CD14-positive monocyte (primary cell): Measurements from ENCODE around the gene TMUB1. TPM values are rescaled to one million over a fixed set of nuclear protein-coding genes. Genes with fewer than 3 reads are reported as not detected.

Experiments used
- DNase-seq, 3 donors: peaks; one replicate each; pipeline ENCODE4 v3.0.0-alpha.2; 2011 to 2022
- H2AFZ ChIP-seq: 2 replicates; pipeline ENCODE4 v1.6.0; 2012; ENCODE audit warnings: mild to moderate bottlenecking, low read depth, low read length, inconsistent platforms; ENCODE audit not compliant: insufficient read depth, poor library complexity, severe bottlenecking
- H3K27ac ChIP-seq, 2 donors: 1 replicate in 1 of 2; 2 replicates in 1 of 2; pipeline ENCODE4 v1.5.1; 2012 to 2013; ENCODE audit warnings: low read length in 2 of 2, control low read depth in 1 of 2, inconsistent platforms in 1 of 2, low read depth in 1 of 2, mild to moderate bottlenecking in 1 of 2
- H3K27me3 ChIP-seq, 2 donors: one replicate each; pipeline versions ENCODE4 v1.6.0 to v1.6.1; 2011 to 2013; ENCODE audit warnings: low read length in 2 of 2; ENCODE audit not compliant: control insufficient read depth in 2 of 2, insufficient read depth in 2 of 2
- H3K36me3 ChIP-seq, 2 donors: replicated peaks in 1 of 2; 1 replicate in 1 of 2; 2 replicates in 1 of 2; pipeline versions ENCODE4 v1.5.1 to v1.6.1; 2012 to 2013; ENCODE audit warnings: low read length in 2 of 2, control low read depth in 1 of 2, inconsistent platforms in 1 of 2, mild to moderate bottlenecking in 1 of 2; ENCODE audit not compliant: insufficient read depth in 2 of 2, control insufficient read depth in 1 of 2
- H3K4me1 ChIP-seq, 2 donors: 1 replicate in 1 of 2; 2 replicates in 1 of 2; pipeline versions ENCODE4 v1.5.1 to v1.6.1; 2012 to 2013; ENCODE audit warnings: low read length in 2 of 2, control low read depth in 1 of 2, inconsistent platforms in 1 of 2, mild to moderate bottlenecking in 1 of 2, moderate library complexity in 1 of 2; ENCODE audit not compliant: insufficient read depth in 2 of 2, control insufficient read depth in 1 of 2
- H3K4me2 ChIP-seq: replicated peaks from 2 replicates; pipeline ENCODE3; 2012; ENCODE audit warnings: low read length, moderate library complexity, mild to moderate bottlenecking; ENCODE audit not compliant: poor library complexity, severe bottlenecking; ENCODE audit errors: extremely low read depth
- H3K4me3 ChIP-seq, 3 experiments: fragments of 200-600 bp in 1 of 3; sonication (generic) in 1 of 3; replicated peaks in 1 of 3; 1 replicate in 2 of 3; 2 replicates in 1 of 3; pipeline ENCODE4 v1.5.1; 2011 to 2013; ENCODE audit warnings: low read length in 3 of 3, mild to moderate bottlenecking in 3 of 3, control low read depth in 2 of 3, low read depth in 2 of 3, inconsistent platforms in 1 of 3, moderate library complexity in 1 of 3
- H3K79me2 ChIP-seq: 2 replicates; pipeline ENCODE4 v1.6.0; 2012; ENCODE audit warnings: mild to moderate bottlenecking, control low read depth, inconsistent platforms, low read length, moderate library complexity; ENCODE audit not compliant: insufficient read depth
- H3K9ac ChIP-seq: 2 replicates; pipeline ENCODE4 v1.6.0; 2017; ENCODE audit warnings: low read length, mild to moderate bottlenecking; ENCODE audit not compliant: insufficient read depth, poor library complexity, severe bottlenecking
- H3K9me3 ChIP-seq, 2 donors: replicated peaks in 1 of 2; 1 replicate in 1 of 2; 2 replicates in 1 of 2; pipeline versions ENCODE4 v1.5.1 to v1.6.1; 2012 to 2013; ENCODE audit warnings: low read length in 2 of 2, control low read depth in 1 of 2; ENCODE audit not compliant: control insufficient read depth in 1 of 2, insufficient read depth in 1 of 2
- H4K20me1 ChIP-seq: 2 replicates; pipeline ENCODE4 v1.6.0; 2012; ENCODE audit warnings: mild to moderate bottlenecking, low read length, control low read depth, moderate library complexity; ENCODE audit not compliant: insufficient read depth
- H3K27ac Mint-ChIP-seq, 7 donors: one replicate each; pipeline ENCODE4 v1.8.0; 2020; ENCODE audit warnings: mild to moderate bottlenecking in 7 of 7, mixed read lengths in 7 of 7, moderate library complexity in 6 of 7, inconsistent platforms in 2 of 7
- H3K27me3 Mint-ChIP-seq, 3 donors: one replicate each; pipeline ENCODE4 v1.8.0; 2021 to 2022; ENCODE audit warnings: low read depth in 3 of 3, mild to moderate bottlenecking in 3 of 3, mixed read lengths in 3 of 3, moderate library complexity in 3 of 3, inconsistent platforms in 1 of 3
- H3K36me3 Mint-ChIP-seq, 2 donors: one replicate each; pipeline ENCODE4 v1.8.0; 2020; ENCODE audit warnings: mixed read lengths in 2 of 2, inconsistent platforms in 1 of 2, mild to moderate bottlenecking in 1 of 2
- H3K4me1 Mint-ChIP-seq: one replicate; pipeline ENCODE4 v1.8.0; 2020; ENCODE audit warnings: mild to moderate bottlenecking, mixed read lengths
- H3K4me3 Mint-ChIP-seq, 2 donors: one replicate each; pipeline ENCODE4 v1.8.0; 2020; ENCODE audit warnings: mild to moderate bottlenecking in 2 of 2, mixed read lengths in 2 of 2, moderate library complexity in 1 of 2
- H3K9me3 Mint-ChIP-seq, 7 donors: one replicate each; pipeline ENCODE4 v1.8.0; 2020 to 2022; ENCODE audit warnings: mixed read lengths in 7 of 7, mild to moderate bottlenecking in 6 of 7, moderate library complexity in 6 of 7, inconsistent platforms in 2 of 7
- CTCF ChIP-seq: fragments of 200-600 bp; IDR thresholded peaks from one replicate; pipeline ENCODE4 v1.8.0; 2022; ENCODE audit warnings: antibody characterized with exemption, mild to moderate bottlenecking
- WGBS: methylation state at CpG from one replicate; pipeline ENCODE4 v1.1.5; 2013; ENCODE audit warnings: missing lambda C conversion rate; ENCODE audit not compliant: insufficient coverage; 5-methylcytosine and 5-hydroxymethylcytosine counted together
- intact Hi-C, 2 donors: fragments of 100-400 bp; cut with micrococcal nuclease; formaldehyde crosslinking; loops; one replicate each; pipeline versions ENCODE4 v1.15.0 to v1.15.1; 2023
- polyA plus RNA-seq, 3 donors: library from polyadenylated mRNA; depleted of rRNA in 1 of 3; unstranded in 2 of 3; stranded (reverse) in 1 of 3; fragments of 300-500 nt in 2 of 3; fragments of >200 nt in 1 of 3; fragmentation: Illumina TruSeq in 2 of 3; gene quantifications; 1 replicate in 2 of 3; 2 replicates in 1 of 3; pipeline ENCODE4 v1.2.3, GENCODE V29; 2012 to 2021

Gene TMUB1
- polyA plus RNA-seq, 3 donors: 17.4 to 28.2 (median 19.8) TPM

- Mint-ChIP-seq H3K27me3 (peaks cover 7 to 23% (median 11%) of the 10 kb centered on the region in 3 donors), H3K27ac (no peak overlapping the region), H3K4me1 (peaks cover 12% of the 10 kb centered on the region), H3K4me3 (no peak overlapping the region), H3K36me3 (peaks cover 11 to 23% of the 10 kb centered on the region in 2 donors), H3K9me3 (peaks cover 0 to 2% (median 0%) of the 10 kb centered on the region in 7 donors)
- Histone ChIP-seq H2AFZ (no peak overlapping the region), H3K9me3 (no peaks in the 10 kb centered on the region), H3K36me3 (no peaks in the 10 kb centered on the region), H3K27ac (no peak overlapping the region), H3K4me3 (no peak overlapping the region), H3K27me3 (peaks cover 0 to 11% of the 10 kb centered on the region in 2 donors), H3K4me2 (no peak overlapping the region), H3K79me2 (no peaks in the 10 kb centered on the region), H4K20me1 (no peaks in the 10 kb centered on the region), H3K9ac (no peak overlapping the region), H3K4me1 (peaks cover 13 to 24% of the 10 kb centered on the region in 2 donors)
- intact Hi-C loops: no loop called here
- TF ChIP-seq CTCF: no peak
- 95% methylated on average over 34 of the region's 38 CpGs for WGBS
- no peak for DNase-seq
Observed at GRCh38 chr7:151048911-151049463, 34.3 kb downstream of the TMUB1 start.

- Histone ChIP-seq H2AFZ (no peak within 1 kb of the TSS), H3K4me3 (no peak within 1 kb of the TSS), H3K27ac (no peak within 1 kb of the TSS), H3K79me2 (no peaks in the 10 kb centered on the region), H3K9me3 (no peaks in the 10 kb centered on the region), H3K36me3 (no peaks in the 10 kb centered on the region), H3K27me3 (peaks cover 0 to 11% of the 10 kb centered on the region in 2 donors), H3K4me2 (no peak within 1 kb of the TSS), H3K4me1 (peaks cover 7 to 17% of the 10 kb centered on the region in 2 donors), H4K20me1 (no peaks in the 10 kb centered on the region), H3K9ac (no peak within 1 kb of the TSS)
- no peak for TF ChIP-seq CTCF
- Mint-ChIP-seq H3K4me1 (peaks cover 8% of the 10 kb centered on the region), H3K36me3 (peaks cover 10 to 23% of the 10 kb centered on the region in 2 donors), H3K9me3 (peaks cover 0 to 2% (median 0%) of the 10 kb centered on the region in 7 donors), H3K4me3 (no peak within 1 kb of the TSS), H3K27me3 (peaks cover 7 to 23% (median 11%) of the 10 kb centered on the region in 3 donors), H3K27ac (peak within 1 kb of the TSS in 1 of 7 donors; percentile 63)
- no peak for DNase-seq
- 98% methylated on average over 21 of the region's 22 CpGs for WGBS
- intact Hi-C loops: no loop called here
Observed at GRCh38 chr7:151047976-151048815, 35.1 kb downstream of the TMUB1 start, which contains the start of gene ASIC3. Gene ASIC3 (plus strand): TSS chr7:151048531. CDS start chr7:151048886, 355 bp downstream.
